DLD1 (cell line): ENCODE results near the gene TTC33.
"Not testable (repeated sequence)": the region's sequence is repeated elsewhere in the genome, so short reads cannot be mapped to it uniquely, and the experiment has no call there.

Experiments
- in situ Hi-C: cut with HindIII; loops from 2 replicates; pipeline ENCODE4 v1.10.0; 2017; ENCODE audit warnings: low sequenced_read_pairs

The TTC33 gene

GRCh38 chr5:40755407-40756365 is at the start of gene TTC33:
Gene TTC33, minus strand, starts transcription at chr5:40755961. Its CDS starts 8,943 bp downstream, at chr5:40747018.
- in situ Hi-C loops, result no loop called here

GRCh38 chr5:40801771-40802562 is 46.2 kb upstream of the TTC33 start:
- in situ Hi-C loops, result no loop called here

DNA sequence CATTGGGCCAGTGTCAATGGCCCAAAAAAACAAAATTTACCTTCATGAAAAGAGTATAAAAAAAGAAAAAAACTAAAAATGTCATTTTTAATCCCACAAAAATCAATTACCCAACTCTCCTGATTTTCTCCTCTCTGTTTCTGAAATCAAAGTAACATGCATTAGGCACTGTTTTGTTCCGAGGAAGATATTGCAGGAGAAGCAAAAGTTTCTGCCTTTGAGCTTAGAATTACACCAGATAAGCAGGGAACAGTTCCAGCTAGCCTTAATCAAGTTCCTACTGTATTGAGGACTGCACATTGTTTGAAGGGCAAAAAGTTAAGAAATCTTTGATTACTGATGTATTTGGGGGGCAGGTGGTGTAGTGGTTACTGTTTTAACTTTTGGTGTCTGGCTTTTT is 43.5 kb upstream of the TTC33 start:
- in situ Hi-C loops, result no loop called here

DNA sequence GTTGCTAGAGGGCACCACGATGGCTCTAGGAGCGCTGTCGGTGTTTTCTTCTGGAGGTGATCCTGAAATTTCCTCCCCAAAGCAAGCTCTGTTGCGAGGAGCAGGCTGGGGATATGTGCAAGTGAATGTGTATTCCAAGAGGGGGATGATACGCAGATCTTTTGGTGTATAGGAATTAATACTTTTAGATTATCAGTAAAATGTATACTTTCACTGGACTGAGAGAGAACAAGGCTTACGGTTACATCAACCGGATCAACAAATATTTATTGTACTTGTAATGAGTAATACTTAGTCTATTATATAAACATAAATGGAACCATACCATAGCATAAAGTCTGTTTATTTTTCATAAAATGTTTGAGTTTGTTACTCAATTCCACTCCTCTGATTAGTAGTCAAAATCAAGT is 43.0 kb upstream of the TTC33 start:
- in situ Hi-C loops, result no loop called here

- in situ Hi-C loops, result no loop called here
Measured at GRCh38 chr5:40798012-40798800, 42.4 kb upstream of the TTC33 start, which contains the start of gene PRKAA1. Gene PRKAA1, minus strand, starts transcription at chr5:40798374. Its CDS starts 185 bp downstream, at chr5:40798189.

GRCh38 chr5:40797273-40798011 is 41.7 kb upstream of the TTC33 start:
- in situ Hi-C loops, result no loop called here

GRCh38 chr5:40796487-40796889 is 40.7 kb upstream of the TTC33 start:
- in situ Hi-C loops, result no loop called here

DNA sequence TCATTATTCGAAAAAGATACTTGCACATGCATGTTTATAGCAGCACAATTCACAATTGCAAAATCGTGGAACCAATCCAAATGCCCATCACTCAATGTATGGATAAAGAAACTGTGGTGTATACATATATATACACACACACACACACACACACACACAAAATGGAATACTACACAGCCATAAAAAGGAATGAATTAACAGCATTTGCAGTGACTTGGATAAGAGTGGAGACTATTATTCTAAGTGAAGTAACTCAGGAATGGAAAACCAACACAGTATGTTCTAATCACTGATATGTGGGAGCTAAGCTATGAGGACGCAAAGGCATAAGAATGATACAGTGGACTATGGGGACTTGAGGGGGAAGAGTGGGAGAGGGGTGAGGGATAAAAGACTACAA is 39.1 kb upstream of the TTC33 start:
- in situ Hi-C loops, result not testable (repeated sequence)

- in situ Hi-C loops, result not testable (repeated sequence)
Measured at GRCh38 chr5:40794340-40794739, 38.6 kb upstream of the TTC33 start.

DNA sequence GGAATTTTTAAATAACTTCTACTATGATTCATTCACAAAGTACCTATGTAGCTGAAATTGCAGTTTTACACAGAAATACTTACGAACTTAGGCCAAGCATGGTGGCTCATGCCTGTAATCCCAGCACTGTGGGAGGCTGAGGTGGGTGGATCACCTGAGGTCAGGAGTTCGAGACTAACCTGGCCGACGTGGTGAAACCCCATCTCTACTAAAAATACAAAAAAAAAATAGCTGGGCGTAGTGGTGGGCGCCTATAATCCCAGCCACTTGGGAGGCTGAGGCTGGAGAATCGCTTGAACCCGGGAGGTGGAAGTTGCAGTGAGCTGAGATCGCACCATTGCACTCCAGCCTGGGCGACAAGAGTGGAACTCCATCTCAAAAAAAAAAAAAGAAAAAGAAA is 36.9 kb upstream of the TTC33 start:
- in situ Hi-C loops, result not testable (repeated sequence)

- in situ Hi-C loops, result no loop called here
Measured at GRCh38 chr5:40791715-40792139, 36.0 kb upstream of the TTC33 start.

DNA sequence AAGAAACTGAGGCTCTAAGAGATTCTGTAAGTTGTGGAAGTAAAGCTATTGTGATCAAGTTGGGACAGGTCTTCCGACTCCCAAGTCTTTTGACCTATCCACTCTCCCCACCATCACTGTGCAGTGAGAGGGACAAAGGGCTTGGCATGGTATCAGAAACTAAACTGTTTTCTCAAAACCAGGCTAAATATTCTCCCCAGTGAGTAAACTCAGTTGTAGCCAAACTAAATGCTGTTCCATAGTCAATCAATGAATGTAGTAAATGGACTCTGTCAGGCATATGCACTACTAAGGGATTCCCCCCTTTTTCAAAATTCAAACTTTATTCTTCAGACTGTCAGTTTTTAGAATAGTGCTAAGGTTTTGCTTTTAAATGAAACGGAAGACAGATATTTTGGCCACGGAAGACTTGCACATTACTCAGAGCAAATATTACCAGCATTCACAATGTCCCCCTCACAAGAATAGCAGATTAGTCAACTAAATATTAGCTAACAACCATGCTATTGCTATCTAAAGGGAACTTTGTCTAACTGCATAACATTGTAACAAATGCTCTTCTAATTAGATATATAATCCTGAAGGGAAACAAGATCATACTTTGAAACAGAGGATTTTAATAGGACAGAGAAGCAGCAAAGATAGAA is 35.3 kb upstream of the TTC33 start:
- in situ Hi-C loops, result no loop called here

DNA sequence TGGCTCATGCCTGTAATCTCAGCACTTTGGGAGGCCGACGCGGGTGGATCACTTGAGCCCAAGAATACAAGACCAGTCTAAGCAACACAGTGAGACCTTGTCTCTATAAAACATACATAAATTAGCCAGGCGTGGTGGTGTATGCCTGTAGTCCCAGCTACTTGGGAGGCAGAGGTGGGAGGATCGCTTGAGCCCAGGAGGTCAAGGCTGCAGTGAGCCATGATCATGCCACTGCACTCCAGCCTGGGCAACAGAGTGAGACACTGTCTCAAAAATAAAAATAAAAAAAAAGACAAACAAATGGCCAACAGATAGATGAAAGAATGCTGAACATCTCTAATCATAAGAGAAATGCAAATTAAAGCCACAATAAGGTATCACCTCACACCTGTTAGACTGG is 33.2 kb upstream of the TTC33 start:
- in situ Hi-C loops, result not testable (repeated sequence)

GRCh38 chr5:40787986-40788385 is 32.2 kb upstream of the TTC33 start:
- in situ Hi-C loops, result no loop called here

GRCh38 chr5:40786664-40787063 is 30.9 kb upstream of the TTC33 start:
- in situ Hi-C loops, result not testable (repeated sequence)

GRCh38 chr5:40784916-40785315 is 29.2 kb upstream of the TTC33 start:
- in situ Hi-C loops, result no loop called here

DNA sequence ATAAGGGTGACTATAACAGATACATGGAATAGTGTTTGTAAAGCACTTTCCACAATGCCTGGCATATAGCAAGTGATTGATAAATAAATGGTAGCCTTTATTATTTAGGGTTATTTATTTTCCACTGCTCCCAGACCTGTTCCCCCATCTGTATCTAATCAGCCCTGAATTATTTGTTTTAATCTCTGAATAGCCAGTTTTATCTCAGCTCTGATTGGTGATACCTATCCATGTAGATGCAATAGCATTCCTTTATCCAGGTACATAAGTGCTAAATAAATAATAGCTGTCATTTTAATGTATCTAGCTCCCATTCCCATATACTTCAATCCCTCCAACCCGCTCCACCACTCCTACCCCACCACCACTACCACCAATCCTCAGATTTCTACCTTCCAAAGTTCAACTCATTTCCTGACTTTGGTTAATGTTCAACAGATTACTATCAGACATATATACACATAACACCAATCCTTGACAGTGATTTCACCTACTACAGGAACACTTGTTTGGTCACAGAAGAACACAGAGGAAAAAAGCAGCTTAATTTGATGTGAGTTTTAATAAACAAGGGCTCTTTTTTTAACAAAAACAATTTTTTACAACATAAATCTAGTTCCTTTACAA is 28.4 kb upstream of the TTC33 start:
- in situ Hi-C loops, result no loop called here

DNA sequence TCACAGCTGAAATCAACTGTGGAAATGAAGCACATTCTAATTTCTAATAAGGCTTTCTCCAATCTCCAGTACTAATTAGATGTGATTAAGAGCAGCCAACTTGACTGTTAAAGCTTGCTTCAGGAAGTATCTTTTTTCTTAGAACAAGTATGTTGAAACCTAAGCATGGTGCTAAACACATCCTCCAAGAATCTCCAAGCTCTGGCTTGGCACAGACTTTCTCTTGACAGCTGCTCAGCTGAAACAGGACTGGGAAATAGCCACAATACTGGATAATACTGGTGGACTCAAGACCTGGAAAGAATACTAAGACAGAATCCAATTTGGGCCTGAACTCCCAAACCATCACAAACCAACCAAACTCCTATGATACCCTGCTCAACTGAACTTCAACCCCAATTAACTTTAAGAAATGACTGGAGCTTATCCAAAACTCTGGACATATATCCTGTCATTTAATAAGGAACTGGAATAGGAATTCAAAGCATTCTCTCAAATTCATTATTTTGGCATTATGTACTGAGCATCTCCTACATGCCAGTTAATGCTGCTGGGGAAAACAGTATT is 26.2 kb upstream of the TTC33 start:
- in situ Hi-C loops, result no loop called here

GRCh38 chr5:40780858-40781257 is 25.1 kb upstream of the TTC33 start:
- in situ Hi-C loops, result no loop called here
